Stimulated activated CD8-positive, alpha-beta memory T cell treated with anti-CD3 and anti-CD28 coated beads, Interleukin-7, amount 100 ng/mL, for 48 hours (primary cell): Measurements from ENCODE around the gene PHC2.

Source experiments
- DNase-seq, 2 donors: peaks; one replicate each; pipeline ENCODE4 v3.0.0-alpha.2; 2020; ENCODE audit warnings: low read depth in 1 of 2; ENCODE audit errors: extremely low read depth in 1 of 2

Gene PHC2

GRCh38 chr1:33357099-33357498 is 73.8 kb downstream of the PHC2 start:
- DNase-seq = no peak

- no peak for DNase-seq
These were observed 76.1 kb downstream of the PHC2 start for GRCh38 chr1:33354707-33355316.

- DNase-seq = no peak
These were observed 77.4 kb downstream of the PHC2 start for GRCh38 chr1:33353531-33353930.

GRCh38 chr1:33351281-33351660 is 79.6 kb downstream of the PHC2 start:
- no peak for DNase-seq

GRCh38 chr1:33350611-33351280 is 80.1 kb downstream of the PHC2 start:
- DNase-seq = no peak

- DNase-seq = peak; percentile 59 to 62
These were observed 80.9 kb downstream of the PHC2 start for GRCh38 chr1:33349778-33350610.

- DNase-seq = peak; percentile 22 to 25
These were observed 81.7 kb downstream of the PHC2 start for GRCh38 chr1:33349081-33349759.

GRCh38 chr1:33348676-33349080 is 82.2 kb downstream of the PHC2 start:
- no peak for DNase-seq

GRCh38 chr1:33348194-33348593 is 82.7 kb downstream of the PHC2 start:
- DNase-seq = no peak

GRCh38 chr1:33347650-33347992 is 83.3 kb downstream of the PHC2 start:
- DNase-seq = no peak

GRCh38 chr1:33346927-33347649 is 83.8 kb downstream of the PHC2 start:
- no peak for DNase-seq

GRCh38 chr1:33346533-33346926 is 84.4 kb downstream of the PHC2 start:
- no peak for DNase-seq

- DNase-seq = no peak
These were observed 85.9 kb downstream of the PHC2 start for GRCh38 chr1:33344896-33345560.

GRCh38 chr1:33343539-33343938 is 87.4 kb downstream of the PHC2 start:
- DNase-seq = no peak

GRCh38 chr1:33342041-33342723 is 88.7 kb downstream of the PHC2 start:
- DNase-seq = no peak

- DNase-seq = no peak
These were observed 89.7 kb downstream of the PHC2 start for GRCh38 chr1:33341190-33341589.

GRCh38 chr1:33339413-33339812 is 91.5 kb downstream of the PHC2 start:
- DNase-seq = no peak

- no peak for DNase-seq
These were observed 92.3 kb downstream of the PHC2 start for GRCh38 chr1:33338440-33339211.

- DNase-seq = no peak
These were observed 92.9 kb downstream of the PHC2 start for GRCh38 chr1:33338048-33338439.
